Measurements from ENCODE around the gene EEF1AKMT4.

Gene EEF1AKMT4

DNA sequence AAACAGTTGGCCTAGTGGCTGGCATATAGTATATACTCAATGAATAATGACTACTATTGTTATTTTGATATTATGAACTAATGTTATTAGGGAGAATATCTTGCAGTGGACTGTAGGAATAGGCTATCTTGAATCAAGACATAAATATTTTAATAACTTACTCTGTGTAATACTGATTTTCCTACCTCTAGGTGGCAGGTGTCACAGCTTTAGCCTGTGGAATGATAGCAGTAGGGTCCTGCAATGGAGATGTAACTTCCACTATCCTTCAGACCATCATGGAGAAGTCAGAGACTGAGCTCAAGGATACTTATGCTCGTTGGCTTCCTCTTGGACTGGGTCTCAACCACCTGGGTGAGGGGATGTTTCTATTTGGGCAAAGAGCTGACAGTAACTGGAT is 56.1 kb downstream of the EEF1AKMT4 start:
- peak in 1 of 2 donors; percentile 11 for DNase-seq

DNA sequence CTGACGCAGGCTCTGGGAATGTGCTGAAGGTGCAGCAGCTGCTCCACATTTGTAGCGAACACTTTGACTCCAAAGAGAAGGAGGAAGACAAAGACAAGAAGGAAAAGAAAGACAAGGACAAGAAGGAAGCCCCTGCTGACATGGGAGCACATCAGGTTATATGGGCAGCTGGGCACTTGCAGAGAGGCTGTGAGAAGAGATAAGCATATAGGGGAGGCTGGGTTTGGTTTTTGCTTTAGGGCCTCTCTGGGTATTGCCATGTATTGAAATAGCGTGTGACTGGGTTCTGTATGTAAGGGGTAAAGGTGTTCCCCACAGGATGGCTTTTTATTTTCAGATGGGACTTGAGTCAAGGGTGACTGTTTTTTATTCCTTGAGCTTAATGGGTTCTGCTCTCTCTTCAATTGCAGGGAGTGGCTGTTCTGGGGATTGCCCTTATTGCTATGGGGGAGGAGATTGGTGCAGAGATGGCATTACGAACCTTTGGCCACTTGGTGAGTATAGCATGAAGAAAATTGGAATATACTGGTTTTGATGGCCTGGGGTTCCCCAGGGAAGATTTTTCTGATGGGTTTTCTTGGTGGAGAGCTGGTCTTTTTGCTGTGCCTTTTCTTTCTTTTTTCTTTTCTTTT is 57.0 kb downstream of the EEF1AKMT4 start:
- DNase-seq, result no peak

DNA sequence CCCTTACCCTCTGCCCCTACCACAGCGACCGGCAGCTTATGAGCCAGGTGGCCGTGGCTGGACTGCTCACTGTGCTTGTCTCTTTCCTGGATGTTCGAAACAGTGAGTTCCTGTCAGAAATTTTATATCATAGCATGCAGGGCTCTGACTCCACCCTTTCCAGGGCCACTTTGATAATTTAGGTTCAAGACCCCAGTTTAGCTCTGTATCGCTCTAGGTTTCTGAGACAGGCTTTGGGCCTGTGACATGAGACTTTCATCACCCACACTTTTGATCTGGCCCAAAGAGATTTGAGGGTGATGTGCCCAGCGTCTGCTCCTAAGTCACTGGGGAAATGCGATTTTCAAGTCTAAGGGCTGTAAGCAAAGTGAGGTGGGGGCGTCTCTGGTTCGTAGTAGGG is 58.4 kb downstream of the EEF1AKMT4 start:
- no peak for DNase-seq

Data from inflammatory macrophage treated with lipopolysaccharide for 1 hour (primary cell).